8988T (cell line): ENCODE measurements around the gene TRAPPC3.
"Not testable (repeated sequence)": the region's sequence is repeated elsewhere in the genome, so short reads cannot be mapped to it uniquely, and the experiment has no call there.

Experiments
- DNase-seq: peaks from one replicate; pipeline ENCODE4 v3.0.0; 2011

Gene TRAPPC3

DNA sequence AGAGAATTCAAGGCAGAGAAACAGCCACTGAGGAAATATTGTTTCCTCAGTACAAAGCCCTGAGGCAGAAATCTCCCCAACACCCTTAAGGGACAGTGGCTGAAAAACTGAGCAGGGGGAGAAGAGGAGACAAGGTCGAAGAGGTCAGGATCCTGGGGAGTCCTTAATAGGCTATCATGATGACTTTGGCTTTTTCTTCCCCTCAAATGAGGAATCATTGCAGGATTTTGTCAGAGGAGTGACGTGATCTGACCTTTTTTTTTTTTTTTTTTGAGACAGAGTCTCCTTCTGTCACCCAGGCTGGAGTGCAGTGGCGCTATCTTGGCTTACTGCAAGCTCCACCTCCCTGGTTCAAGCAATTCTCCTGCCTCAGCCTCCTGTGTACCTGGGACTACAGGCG lies 16.9 kb upstream of the TRAPPC3 start:
- DNase-seq: no peak

DNA sequence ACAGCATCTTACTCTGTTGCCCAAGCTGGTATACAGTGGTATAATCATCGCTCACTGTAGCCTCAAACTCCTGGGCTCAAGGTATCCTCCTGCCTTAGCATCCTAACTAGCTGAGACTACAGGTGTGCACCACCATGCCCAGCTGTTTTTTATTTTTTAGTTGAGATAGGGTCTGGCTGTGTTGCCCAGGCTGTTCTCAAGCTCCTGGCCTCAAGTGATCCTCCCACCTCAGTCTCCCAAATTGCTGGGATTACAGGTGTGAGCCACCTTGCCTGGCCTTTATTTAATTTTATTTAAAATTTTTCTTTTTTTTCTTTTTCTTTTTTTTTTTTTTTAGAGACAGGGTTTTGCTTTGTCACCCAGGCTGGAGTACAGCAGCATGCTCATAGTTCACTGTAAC lies 15.9 kb upstream of the TRAPPC3 start:
- DNase-seq: no peak

DNA sequence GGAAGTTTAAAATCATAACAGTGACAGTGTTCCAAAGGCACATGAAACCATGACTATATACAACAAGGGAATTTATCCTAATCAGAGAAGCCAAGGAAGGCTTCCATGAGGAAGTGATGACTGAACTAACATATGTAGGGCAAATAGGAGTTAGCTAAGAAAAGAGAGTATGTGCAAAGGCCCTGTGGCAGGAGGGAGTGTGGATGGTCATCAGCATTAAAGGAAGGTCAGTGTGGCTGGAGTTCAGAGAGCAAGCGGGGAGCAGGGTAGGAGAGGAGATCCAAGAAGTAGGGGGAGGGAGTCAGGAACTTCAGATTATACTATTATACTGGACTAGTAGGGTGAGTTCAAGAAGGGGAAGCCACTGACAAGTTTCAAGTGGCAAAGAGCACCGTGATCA lies 15.1 kb upstream of the TRAPPC3 start:
- DNase-seq: no peak

DNA sequence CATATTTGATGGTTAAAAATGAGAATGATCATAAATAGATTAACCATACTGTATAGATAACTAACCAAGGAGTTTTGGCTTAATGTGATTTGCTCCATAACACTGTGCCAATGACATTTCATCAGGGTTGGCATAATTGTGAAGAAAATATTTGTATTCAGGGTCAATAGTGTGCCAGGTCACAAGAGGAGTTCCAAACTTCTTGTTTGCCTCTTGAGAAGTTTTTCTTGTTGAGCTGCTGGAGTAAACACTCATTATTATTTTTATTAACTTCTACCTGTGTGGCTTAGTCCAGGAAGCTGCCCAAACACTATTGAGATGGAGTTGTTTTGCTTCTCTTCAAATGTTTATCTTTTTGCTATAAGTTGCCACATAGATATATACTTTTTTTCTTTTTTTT lies 14.1 kb upstream of the TRAPPC3 start:
- no peak for DNase-seq

DNA sequence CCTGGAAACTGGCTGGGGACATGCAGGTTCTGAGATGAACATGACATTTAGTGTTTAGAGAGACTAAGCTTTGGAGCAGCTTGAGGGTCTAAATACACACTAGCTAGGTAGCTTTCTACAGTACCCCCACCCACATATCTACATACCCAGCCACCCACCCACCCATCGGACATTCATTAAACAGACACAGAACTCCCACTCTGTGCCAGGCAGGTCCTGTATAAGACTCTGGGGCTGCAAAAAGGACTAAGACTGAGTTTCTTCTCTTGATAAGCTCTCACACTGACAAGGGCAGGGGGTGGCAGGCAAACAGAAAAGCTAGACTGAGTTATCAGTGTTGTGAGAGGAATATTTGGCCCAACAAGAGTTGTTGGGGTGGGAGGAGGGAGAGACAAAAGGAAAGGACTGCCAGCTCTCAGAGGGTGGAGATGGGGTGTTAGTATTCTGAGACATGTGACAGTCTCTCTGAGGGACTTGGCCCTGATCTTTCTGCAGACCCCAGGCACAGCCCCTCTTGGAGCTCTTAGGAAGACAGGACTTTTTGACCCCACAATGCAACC lies 13.5 kb upstream of the TRAPPC3 start:
- no peak for DNase-seq

DNA sequence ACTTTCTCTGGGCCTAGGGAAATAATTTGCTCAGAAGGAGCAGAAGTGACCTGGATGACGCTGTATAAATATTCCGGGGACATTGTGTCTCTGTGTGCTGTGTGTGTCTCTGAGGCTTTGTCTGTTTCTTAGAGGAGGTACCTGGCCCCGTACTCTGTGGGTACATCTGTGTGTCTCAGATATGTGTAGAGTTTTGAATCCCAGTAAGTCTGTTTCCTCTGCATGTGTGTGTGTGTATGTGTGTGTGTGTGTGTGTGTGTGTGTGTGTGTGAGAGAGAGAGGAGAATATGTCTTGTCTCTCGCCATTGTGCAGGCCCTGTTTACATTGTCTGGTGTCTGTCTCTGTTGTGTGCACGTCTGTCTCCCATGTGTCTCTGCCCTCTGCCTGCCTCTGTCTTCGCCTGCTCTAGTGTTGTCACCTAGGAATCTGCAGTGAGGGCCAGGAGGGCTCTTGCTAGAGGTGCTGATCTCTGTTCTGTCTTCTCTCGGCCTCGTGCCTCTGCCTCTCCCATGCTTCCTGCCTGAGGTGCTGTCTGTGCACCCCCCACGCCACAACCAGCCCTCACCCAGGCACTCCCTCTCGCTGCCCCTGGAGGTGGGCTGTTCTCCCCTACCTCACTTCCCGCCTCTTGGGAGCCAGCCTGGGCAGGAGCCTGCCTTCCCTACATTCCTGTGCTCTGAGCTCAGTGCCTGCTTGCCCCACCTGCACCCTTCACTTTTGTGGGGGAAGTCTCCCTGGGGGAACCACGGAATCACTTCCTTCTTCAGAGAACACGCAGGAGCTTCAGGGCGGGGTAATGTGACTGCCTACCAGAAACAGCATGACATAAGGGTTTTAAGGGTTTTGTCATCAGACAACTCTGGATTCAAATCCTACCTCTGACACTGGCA lies 12.6 kb upstream of the TRAPPC3 start:
- DNase-seq: no peak

DNA sequence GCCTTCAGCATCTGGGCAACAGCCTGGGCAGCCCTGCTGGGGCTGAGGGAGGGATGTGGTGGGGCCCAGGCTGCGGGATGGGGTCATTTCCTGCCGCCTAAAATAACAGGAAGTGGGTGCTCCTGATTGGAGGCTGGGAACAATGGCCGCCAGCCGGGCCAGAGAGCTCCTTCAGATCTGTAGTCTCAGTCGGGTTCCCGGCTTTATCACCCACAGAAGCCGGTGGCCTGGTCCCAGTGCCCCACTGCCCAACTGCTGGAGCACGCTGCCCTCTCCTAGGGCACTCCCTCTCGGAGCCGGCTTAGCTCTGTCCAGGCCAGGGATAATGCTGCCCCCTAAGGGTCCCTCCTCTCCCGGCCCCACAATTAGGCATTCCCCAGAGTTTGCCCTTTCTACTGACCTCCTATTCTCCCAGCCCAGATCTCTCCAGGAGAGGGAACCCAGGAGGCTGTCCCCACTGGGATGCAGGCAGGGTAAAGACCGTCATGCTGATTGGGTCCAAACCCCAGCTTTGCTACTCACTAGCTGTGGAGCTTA lies 11.7 kb upstream of the TRAPPC3 start:
- DNase-seq: peak; percentile 65

DNA sequence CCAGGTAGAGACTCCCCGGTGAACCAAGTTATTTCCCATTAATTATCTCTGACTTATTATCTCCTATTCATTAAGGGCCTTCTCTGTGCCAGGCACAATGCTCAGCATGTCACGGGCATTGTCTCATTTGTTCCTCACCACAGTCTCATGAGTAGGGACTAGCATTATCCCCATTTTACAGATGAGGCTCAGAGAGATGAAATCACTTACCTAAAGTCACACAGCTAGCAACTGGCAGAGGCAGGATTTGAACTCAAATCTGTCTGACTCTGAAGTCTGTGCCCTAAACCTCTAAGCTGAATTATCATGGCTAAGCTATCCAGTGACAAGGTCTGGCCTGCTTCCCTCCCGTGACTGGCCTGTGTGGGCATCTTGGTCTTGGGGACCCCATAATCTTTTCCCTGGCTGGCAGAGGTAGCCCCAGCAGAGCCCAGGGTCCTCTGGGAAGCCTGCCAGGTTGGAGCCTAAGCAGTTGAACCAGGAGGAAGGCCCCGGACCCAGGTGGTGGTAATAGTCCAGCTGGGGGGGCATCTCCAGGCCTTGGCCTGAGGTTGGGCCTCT lies 11.2 kb upstream of the TRAPPC3 start:
- no peak for DNase-seq

DNA sequence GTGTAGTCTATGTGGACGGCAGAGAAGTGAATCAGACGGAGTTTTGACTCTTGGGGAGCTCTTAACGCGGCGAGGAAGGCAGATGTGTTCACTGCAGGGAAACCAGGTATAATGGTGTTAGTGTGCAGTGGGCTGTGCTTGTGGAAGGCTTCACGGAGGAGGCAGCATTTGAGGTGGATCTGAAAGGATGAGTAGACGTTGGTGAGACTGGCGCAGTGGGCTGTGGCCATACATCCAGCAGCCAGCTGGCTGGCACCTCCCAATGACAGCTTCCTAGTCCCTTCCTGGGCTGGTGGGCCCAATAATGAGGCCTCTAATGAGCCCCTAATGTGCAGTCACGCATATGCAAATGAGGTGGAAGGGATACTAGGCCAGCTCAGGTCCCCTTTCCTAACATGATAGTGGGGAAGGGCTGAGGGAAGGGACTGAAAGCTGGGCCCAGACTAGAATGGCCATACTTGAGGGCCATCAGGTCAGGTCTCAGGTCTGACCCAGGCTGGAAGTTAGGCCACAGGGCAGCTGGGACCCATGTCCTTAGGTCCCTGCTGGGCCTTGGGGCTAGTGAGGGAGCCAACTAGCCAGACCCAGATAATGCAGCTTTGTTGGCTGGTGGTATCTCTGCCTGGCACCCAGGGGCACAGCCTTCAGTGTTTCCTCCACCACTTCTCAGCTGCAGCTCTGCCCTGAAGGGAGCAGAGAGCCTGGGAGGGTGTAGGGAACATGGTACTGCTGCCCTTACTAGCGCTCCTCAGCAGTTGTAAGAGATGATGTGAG lies 10.5 kb upstream of the TRAPPC3 start:
- DNase-seq: no peak

DNA sequence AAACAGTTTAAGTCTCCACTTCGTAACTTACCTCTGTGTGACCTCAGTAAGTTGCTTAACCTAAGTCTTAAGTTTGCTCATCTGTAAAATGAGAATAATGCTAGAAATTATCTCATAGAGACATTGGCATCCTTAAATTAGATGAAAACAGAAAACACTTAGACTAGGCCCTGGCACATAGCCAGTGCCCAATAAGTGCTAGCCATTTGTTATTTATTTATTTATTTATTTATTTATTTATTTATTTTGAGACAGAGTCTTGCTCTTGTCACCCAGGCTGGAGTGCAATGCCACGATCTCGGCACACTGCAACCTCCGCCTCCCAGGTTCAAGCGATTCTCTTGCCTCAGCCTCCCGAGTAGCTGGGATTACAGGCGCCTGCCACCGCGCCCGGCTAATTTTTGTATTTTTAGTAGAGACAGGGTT lies 9.6 kb upstream of the TRAPPC3 start:
- DNase-seq: not testable (repeated sequence)

DNA sequence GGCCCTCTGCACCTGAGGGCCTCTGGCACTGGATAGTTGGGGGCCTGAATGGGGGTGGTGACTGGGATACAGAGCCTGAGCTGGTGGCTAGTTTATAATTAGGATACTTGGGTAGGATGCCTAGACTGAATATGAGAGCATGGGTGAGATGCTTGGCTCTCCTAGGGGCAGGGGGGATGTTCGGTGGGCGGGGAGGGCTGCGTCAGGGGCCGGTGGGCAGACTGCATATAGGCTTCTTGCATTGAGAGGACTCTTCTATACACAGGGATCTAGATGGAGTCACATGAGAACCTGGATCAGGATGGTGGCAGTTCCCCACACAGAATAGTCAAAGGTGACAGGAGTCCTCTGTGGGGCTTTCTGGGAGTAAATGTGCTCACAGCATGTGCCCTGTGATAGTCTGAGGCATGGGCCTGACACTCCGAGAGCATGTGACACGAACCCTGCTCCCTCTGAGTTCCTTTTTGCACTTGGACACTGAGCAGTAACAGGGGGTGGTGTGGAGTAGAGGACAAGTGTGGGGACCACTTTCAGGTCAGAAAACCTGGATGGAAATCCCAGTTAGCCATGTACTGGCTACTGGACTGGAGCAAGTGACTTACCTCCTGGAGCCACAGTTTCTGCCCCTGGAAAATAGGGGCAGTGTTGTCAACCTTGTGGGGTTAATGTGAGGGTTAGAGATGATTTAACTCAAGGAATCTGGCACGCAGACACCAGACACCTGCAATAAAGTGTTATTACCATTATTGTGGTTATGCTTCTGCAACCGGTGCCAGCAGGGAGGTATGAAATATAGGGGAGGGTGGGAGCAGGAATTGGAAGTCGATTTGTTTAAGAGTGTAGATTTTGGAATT lies 8.9 kb upstream of the TRAPPC3 start:
- no peak for DNase-seq

DNA sequence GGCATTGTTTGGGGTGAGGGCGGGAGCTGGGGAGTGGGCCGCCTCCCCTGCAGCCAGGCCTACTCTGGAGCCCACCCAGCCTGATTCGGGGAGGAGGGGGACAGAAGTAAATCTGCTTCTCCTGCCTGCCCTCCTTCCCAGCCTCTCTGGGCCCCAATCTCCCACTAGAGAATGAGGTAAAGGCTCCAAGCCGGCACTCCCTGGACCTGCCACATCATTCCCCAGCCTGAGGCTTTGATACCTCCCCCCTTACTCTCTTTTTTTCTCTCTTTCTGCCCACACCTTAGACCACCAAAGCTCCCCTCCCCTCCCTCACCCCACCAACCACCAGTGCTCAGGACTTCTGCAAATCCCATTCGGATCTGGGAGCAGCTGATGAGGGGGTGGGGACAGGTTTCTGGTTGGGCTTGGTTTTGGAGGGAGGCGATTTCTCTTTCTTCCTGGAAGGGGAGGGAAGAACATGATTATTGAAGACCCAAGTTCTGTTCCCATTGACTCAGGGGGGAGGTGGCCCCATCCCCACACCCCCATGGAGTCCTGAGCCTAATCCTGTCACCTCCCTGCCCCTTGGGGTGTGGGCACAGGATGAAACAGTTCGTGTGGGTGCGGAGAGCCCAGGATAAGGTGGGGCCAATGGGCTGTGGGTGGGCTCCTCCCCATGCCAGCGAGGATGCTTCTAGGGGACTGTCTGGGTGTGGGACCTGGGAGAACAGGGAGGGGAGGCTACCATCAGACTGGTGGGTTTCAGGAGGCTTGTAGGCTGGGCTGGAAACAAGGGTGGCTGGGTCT lies 8.0 kb upstream of the TRAPPC3 start:
- no peak for DNase-seq

DNA sequence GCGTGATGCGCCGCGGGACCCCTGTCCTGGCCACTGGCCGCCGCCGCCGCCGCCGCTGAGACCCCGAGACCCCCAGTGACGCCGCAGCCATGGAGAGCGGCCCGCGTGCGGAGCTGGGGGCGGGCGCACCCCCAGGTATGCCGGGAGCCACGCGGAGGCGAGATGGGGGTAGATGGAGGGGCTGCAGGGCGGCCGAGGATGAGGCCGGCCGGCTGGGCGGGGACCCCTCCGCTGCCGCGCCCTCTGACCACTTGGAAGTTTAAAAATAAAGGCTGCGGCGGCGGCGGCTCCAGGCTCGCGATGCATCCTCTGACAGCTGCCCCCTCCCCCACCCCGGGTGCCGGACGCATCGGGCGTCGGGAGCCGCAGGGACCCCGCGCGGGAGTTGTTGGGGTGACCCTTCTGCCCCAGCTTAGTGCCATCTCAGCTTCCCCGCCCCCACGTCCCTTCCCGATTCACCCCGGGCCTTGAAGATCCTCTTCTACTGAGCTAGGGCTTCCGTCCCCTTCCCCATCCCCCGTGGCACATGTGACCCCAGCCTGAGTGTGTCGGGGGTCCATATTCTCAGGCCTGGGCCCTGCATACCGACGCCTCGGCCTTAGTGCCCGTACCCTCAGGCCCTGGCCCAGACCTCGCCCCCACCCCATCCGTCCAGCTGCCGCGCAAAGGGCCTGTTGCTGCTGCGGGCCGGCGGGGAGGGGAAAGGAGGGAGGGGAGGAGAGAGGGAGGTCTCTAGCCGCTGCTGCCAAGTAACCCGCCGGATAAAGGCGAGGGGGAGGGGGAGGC lies 7.2 kb upstream of the TRAPPC3 start:
- DNase-seq: no peak

DNA sequence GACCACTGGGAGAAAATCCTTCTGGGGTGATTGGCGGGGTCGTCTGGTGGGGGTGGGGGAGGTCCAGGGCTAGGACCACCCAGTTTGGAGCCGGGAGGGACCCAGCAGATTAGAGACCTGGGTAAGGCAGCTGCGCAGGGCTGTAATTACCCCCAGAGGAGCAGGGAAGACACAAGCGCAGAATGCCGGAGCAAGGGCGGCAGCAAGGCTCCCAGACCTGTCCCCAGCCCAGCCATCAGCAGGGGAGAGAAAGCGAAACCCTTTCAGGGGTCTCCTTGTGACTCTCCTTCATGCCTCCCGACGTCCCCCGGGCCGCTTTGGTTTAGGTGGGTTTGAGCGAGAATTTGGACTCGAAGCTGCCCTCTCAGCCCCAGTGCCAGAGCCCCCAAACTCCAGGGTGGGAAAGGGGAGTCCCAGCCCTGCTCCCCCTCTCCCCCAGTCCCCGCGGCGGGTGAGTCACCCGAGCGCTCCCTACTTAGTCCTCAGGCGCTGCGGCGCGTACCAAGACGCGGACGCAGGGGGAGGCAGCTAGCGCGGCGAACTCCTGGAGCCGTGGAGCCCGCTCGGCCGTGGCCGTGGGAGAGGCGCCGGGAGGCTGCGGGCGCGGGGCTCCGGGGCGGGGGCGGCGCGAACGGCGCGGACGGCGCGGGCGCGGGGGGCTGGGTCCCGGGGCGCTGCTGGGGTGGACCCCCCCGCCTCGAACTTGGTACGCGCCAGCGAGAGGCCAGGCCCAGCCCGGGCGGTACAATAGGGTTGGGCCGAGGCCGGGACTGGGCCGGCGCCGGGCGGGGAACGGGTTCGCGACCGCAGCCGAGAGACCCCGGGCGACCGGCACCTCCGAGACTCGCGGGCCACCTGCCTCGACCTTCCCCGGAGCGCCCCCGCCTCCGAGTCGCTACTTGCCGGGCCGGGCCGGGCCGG lies 6.4 kb upstream of the TRAPPC3 start, which contains the start of gene MAP7D1:
Gene MAP7D1, plus strand, starts transcription at position 753 of the 921 bp plus-strand sequence. CDS start 258 bp downstream, outside the sequence.
- DNase-seq: peak; percentile 83

DNA sequence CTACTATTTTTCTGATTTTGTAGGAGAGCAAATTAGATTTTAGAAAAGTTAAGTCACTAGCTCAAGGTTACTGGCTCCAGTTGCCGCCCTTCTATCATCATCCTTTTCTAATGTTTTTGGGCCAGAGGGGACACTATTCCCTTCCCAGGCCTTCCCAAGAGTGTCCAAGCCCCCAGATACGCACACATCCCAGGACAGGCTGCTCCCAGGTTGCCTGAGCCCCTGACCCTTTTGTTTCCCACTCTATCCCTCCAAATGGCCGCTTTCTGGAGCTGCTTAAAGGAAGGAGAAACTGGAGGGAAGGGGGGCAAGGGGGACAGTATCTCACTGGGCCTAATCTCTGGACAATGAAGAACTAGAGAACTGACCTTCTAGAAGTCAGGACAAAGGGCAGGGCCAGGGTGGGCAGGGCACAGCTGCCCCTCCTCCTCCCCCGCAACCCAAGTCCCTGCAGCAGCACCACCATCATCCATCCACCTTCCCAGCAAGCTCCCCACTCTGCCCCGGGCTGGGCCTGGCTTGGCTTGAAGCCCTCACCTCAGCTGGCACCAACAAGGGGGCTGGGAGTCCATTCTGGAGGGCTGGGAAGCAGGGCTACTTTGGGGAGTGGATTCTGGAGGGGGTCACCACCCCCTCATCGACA lies 5.6 kb upstream of the TRAPPC3 start:
- no peak for DNase-seq

DNA sequence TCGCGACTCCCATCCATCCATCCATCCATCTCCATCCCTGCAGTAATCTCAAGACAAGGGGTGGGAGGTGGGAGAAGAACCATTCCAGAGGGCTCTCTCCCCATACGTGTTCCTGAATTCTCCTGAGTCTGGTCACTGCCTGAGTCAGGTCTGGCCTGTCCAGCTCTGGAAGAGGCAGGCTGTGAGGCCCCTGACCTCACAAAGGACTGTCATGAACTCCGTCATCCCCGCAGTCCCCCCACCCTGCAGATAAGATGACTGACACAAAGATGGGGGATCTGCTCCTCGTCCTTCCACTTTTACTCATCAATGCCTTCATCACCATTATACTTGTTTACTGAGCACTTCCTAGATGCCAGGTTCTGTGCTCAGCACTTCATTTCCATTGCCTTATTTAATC lies 5.0 kb upstream of the TRAPPC3 start:
- no peak for DNase-seq

DNA sequence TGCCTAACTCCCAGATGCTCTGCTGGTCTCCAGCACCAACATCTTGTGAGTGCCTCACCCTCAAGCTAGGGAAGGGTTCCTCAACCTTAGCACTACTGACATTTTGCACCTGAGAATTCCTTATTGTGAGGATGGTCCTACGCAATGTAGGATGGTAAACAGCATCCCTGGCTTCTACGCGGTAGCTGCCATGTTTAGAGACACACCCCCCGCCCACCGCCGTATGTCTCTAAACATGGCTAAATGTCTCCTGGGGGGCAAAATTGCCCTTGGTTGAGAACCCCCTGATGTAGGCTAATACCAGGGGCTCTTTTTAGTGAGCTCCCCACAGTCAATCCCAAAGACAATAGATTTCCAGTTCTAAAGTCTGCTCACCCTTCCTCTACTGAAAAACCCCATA lies 4.2 kb upstream of the TRAPPC3 start:
- no peak for DNase-seq

DNA sequence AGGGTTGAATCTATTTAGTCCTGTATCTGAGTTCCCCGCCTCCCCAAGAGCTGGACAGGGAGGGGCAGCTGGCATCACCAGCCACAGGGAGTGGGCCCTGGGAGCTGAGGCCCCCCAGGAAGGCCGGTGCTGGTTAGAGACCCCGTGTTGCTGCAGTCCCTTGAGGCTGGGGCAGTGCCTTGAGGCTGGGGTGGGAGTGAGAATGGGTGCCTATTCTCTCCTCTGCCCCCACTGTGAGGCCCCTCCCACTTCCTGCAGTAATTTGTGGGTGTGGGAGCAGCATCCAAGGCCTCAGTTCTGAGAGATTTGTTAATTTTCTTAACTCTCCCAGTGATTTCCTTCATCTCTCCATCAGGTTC lies 2.5 kb upstream of the TRAPPC3 start:
- DNase-seq: no peak
